Astrocyte of the spinal cord (primary cell): ENCODE data around the gene MPC2.
"Not testable (repeated sequence)": the region's sequence is repeated elsewhere in the genome, so short reads cannot be mapped to it uniquely, and the experiment has no call there.

Source experiments
- DNase-seq: peaks from one replicate; pipeline ENCODE4 v3.0.0; 2011; ENCODE audit warnings: low read depth, low spot score
- H3K4me3 ChIP-seq: 2 replicates; pipeline ENCODE4 v1.5.1; 2011; ENCODE audit warnings: low read depth, mild to moderate bottlenecking, low read length, moderate library complexity
- CTCF ChIP-seq: IDR thresholded peaks from 2 replicates; pipeline ENCODE4 v1.5.1; 2012; ENCODE audit warnings: low read depth, mild to moderate bottlenecking, low read length, inconsistent platforms
- in situ Hi-C: cut with HindIII; loops from 2 replicates; pipeline ENCODE4 v1.10.0; 2017; ENCODE audit warnings: low sequenced_read_pairs

MPC2 gene

DNA sequence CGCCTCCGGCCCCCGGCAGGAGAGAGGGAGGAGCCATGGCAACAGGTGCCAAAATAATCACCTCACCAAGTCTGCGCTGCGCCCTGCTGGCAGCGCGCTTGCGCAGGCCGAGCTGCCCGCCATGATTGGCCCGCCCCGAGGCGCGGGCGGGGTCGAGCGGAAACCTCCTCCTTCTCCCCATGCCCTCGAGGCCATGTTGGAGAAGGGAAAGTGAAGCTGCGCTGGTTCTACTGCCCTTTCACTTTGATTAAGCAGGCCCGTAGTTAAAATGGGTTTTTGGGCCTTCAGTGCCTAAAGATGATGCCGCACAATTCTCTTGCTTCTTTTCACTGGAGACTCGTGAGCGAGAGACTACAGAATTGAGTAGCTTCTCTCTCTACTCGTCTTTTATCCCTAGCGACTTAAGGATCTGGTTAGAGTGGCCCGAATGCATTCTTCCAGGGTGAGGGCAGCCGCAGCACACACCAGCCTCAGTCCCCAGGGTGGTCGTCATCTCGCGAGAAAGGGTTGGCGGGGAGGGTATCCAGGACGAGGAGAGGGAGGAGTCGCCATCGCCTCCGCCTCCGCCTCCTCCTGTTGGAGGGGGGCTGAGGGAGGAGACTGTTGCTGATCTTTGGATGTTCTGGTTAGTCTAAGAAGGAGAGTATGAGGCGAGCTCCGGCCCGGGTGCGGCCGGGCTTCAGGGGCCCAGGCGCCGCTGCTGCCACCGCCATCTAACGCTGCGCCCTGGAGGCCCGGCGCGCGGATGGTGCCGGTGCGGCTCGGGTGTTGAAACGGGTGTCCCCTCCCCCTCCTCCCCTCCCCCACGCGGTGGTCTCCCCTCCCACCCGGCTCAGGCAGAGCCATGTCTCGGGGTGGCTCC, 573 bp downstream of the MPC2 start, which contains the start of gene DCAF6:
DCAF6 (plus strand) TSS at position 616 of the 862 bp plus-strand sequence; CDS start at position 845, 229 bp downstream.
- TF ChIP-seq CTCF = no peak
- H3K4me3 ChIP-seq = peak within 1 kb of the TSS; percentile 94
- DNase-seq = peak; percentile 99
- in situ Hi-C loops = loop anchor here (25.0 kb wide), 1 partner anchor 224 kb away; the partner anchor contains the start of gene MPZL1

DNA sequence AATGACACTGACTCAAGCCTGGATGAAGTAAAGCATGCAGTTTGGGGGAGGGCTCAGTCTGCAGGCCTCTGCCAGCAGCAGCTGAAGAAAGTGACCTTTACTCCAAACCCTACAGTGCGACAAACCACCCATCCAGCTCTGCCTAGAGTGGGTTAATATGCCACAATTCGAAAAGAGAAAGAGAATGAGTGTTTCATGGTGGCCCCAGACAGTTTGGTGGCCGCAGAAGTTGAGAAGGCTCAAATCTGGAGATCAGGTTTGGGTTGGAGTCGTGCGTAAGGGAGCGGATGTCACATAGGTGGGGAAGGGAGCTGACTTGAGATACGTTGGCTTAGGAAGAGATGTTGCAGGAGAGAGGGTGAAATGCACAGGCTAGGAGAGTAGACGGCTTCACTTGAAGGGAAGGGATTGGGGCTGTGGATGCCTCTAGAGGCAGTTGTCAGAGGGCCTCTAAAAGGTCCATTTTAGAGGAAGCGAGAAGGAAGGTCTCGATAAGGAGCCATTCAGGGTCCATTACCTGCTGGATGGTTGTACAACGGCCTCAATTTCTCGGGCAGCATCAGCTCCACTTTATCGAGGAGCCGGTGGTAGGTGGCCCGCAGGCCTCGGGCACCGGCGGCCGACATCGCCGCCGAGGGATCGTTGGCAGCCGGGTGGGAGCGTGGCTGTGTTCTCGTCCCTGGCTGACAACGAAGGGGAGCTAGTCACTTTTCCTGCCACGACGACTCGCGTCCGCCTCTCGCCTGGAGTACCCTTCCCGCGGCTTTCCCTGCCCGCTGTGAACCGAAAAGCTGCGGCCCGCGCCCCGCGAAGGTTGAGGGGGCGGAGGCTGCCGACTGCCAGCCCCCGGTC, 1.4 kb downstream of the MPC2 start:
- in situ Hi-C loops = loop anchor here (25.0 kb wide), 1 partner anchor 223 kb away; the partner anchor contains the start of gene MPZL1
- peak; percentile 59 for DNase-seq
- TF ChIP-seq CTCF = peak; percentile 5
- H3K4me3 ChIP-seq = peak overlapping the region; percentile 94

DNA sequence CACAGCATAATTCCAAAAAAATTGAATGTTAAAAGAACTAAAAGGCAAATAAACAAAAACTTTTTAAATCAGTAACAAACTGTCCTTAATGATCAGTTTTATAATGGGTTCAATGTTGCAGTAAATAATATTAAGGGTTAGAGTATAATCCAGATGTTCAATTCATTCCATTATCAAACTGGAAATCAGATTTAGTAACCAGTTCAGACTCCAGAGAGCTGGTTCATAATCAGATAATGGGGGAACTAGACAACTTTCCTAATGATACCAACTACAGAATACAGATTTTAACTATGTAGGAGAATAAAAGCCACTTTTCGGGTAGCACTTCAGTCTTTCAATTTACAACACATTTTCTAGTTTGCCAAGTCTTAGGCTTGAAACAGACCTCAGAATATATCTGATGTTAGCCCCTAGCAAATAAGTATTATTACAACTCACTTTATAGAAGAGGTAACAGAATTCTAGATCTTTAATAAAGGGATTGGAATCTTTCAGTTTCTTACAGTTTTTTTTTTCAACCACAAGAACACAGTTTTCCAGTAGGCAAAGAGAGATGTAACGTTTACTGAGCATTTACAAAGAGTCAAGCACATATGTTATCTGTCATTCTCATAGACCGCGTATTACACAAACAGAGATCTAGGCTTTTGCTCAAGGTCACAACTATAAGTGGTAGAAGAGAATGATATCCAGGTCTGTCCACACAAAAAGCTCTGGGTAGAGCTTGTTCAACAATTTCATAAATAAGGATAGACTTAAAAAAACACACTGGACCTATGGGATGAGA, 2.3 kb downstream of the MPC2 start:
- DNase-seq = peak; percentile 37
- in situ Hi-C loops = loop anchor here (25.0 kb wide), 1 partner anchor 222 kb away; the partner anchor contains the start of gene MPZL1

GRCh38 chr1:167933788-167934187, 3.1 kb downstream of the MPC2 start:
- H3K4me3 ChIP-seq = no peak overlapping the region
- TF ChIP-seq CTCF = no peak
- in situ Hi-C loops = loop anchor here (25.0 kb wide), 1 partner anchor 221 kb away; the partner anchor contains the start of gene MPZL1
- no peak for DNase-seq

More for the DNA sequence above, 2.3 kb downstream of the MPC2 start:
- peak overlapping the region; percentile 94 for H3K4me3 ChIP-seq
- TF ChIP-seq CTCF = no peak

GRCh38 chr1:167929725-167930124, 7.1 kb downstream of the MPC2 start:
- in situ Hi-C loops = loop anchor here (25.0 kb wide), 1 partner anchor 217 kb away; the partner anchor contains the start of gene MPZL1
- TF ChIP-seq CTCF = no peak
- DNase-seq = no peak

GRCh38 chr1:167928919-167929318, 8.0 kb downstream of the MPC2 start:
- not testable (repeated sequence) for H3K4me3 ChIP-seq, DNase-seq
- in situ Hi-C loops = loop anchor here (25.0 kb wide), 1 partner anchor 217 kb away; the partner anchor contains the start of gene MPZL1

More at GRCh38 chr1:167929725-167930124, 7.1 kb downstream of the MPC2 start:
- H3K4me3 ChIP-seq = no peak overlapping the region
